Stimulated activated CD4-positive, alpha-beta T cell treated with anti-CD3 and anti-CD28 coated beads, Interleukin-2, amount 100 ng/mL, for 24 hours (primary cell): ENCODE measurements around the gene GPR137.
"Not testable (repeated sequence)": the region's sequence is repeated elsewhere in the genome, so short reads cannot be mapped to it uniquely, and the experiment has no call there.

Experiments used
- DNase-seq, 2 donors: peaks; one replicate each; pipeline ENCODE4 v3.0.0-alpha.2; 2020

Gene GPR137, protein sequence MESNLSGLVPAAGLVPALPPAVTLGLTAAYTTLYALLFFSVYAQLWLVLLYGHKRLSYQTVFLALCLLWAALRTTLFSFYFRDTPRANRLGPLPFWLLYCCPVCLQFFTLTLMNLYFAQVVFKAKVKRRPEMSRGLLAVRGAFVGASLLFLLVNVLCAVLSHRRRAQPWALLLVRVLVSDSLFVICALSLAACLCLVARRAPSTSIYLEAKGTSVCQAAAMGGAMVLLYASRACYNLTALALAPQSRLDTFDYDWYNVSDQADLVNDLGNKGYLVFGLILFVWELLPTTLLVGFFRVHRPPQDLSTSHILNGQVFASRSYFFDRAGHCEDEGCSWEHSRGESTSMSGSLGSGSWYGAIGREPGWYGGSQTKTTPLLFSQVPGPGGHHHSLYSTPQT

DNA sequence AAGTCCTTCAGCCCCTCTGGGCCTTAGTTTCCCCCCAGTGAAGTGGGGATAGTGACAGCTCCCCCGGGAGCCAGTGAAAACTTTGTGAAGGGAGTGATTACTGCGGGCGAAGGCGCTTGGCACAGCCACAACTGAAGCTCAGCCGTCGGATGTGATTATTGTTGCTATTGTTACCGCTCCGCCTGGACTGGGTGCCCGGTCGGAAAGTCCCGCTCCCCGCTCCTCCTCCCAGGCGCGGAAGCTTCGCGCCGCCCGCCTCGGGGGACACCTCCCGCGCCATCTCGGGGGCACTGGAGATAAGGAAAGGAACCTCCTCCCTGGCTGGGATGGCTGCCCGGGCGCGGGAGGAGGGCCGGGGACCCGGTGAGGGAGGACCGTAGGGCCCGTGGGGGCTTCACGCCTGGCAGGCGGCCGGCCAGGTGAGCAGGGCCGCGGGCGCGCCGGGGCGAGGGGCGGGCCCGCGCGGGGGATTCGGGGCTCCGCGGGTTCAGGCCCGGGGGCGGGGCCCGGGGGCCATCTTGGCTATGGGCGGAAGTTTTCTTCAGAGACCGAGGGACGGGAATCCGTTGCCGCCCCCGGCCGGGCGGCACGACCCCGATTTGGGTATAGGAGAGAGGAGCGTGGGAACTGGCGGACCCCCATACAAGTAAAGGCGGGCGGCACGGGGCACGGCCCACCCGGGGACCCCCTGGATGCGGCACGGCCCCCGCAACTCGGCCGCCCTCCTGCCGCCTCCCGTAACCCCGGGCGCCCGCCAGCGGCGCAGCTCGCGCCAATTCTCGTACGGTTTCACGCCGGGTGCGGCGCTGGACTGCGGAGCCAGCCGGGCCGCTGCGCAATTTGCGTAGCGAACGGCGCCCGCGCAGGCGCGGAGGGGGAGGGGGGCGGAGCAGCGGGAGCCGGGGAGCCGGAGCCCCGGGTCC, at the start of gene GPR137:
TSS of gene GPR137 (plus strand) at position 887 of the 923 bp plus-strand sequence. CDS start 677 bp downstream, outside the sequence.
- DNase-seq: peak; percentile 93

DNA sequence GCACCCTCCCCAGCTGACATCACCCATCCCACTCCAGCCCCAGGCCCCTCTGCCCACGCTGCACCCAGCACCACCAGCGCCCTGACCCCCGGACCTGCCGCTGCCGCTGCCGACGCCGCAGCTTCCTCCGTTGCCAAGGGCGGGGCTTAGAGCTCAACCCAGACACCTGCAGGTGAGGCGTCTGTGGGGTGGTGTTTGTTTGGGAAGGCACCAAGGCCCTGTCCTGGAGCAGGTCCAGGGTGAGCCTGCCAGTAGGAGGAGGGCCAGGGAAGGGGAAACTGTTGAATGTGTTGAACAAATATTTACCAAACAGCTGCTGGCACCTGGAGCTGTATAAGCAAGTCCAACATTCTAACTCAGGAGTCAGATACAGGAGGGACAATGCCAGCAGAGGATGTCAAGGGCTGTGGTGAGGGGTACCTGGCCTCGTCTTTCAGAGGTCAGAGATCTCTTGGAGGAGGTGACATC, 48.1 kb upstream of the GPR137 start:
- DNase-seq: no peak

DNA sequence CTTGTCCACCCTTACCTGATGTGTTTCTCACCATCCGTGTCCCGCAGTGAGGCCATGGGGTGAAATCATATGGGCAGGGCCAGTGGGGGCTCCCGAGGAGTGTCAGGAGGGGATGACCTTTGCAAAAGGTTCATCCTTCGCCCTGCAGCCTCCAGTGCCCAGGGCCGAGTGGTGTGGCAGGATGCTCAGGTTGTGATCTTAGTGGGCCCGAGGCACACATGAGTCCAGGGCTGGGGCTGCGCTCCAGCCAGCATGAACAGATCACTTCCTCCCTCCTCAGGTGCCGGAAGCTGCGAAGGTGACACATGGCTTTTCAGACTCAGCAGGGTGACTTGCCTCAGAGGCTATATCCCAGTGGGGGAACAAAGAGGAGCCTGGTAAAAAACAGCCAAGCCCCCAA, 47.6 kb upstream of the GPR137 start:
- DNase-seq: no peak

DNA sequence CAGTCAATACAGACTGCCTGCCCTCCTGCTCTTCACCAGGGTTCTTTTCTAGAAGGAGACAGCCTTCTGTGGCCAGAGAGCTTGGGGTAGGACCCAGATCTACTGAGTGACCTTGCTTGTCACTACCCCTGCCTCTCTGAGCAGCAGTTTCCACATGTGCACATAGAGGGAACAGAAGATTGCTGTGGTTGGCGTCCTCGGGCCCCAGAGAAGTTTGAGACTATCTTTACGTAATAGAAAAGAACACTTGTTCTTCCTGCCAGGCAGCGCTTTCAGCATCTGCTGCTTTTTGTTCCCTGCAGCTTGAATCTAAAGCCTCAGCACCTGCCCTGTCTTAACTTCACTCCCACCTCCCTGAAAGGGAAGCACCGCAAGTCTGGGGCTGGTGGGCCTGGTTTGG, 46.6 kb upstream of the GPR137 start:
- DNase-seq: no peak

DNA sequence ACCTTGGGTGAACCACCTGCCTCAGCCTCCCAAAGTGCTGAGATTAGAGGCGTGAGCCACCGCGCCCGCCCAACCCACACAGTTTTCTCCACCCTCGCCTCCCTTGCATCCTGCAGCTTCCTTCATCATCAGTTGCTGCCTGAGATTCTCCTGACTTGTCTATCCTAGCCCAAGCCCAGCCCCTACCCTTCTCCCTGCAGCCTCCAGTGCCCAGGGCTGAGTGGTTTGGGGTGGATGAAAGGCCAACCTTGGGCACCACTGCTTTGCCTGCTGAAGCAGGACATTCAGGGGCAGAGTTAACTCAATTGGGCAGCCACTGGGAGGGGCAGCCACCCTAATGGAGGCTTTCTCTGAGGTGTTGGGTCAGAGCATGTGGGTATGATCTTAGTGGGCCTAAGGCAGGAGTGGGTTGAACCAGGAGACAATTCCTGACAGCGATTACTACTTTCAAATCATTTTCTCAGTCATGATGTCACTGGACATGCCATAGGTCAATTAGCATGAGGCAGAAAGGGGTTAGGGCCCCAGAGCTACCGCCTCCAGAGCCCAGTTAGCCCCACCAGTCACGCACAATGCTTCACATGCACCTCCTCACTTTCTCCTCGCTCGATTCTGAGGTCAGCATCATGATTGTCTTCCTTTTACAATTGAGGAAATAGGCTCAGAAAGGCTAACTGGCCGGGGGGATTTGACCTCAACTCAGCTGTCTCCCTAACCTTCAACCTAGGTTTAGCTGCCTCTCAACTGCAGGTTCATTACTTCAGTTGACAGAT, 45.8 kb upstream of the GPR137 start:
- no peak for DNase-seq

DNA sequence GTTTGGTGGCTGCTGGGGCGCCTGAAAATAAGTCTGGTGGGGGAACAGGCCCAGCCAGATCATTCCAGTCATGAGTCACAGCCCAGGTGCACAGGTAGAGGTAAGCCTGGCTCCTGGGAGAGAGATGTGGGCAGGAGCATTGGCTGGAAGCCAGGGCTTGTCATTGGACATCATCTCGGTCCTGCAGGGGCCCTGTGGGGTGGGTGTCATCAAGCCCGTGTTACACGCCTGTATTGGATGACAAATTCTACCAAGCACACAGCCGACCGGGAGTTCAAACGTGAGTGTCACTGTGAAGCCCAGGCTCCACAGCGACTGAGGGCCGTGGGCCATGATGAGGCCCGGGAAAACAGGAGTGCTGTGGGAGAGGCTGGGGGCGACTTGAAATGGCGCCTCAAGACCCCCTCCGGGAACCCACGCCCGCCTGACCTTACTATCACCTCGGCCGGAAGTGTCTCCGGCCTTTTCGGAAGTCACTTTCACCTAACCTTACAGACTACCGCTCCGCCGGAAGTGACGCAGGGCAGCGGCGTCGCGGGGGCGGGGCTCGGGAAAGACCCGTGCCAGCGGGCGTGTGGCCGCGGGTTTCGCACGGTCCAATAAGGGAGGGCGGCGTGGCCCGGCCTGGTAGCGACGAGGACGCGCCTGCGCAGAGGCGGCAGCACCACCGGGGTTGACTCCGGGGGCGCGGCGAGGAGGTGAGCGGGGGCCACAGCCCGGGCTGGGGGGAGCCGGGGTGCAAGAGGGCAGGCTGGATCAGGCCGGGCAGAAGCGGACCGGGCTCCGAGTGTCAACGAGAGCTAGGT, 45.0 kb upstream of the GPR137 start, which contains the start of gene FKBP2:
TSS of gene FKBP2 (plus strand) at position 661 of the 806 bp plus-strand sequence. CDS start 1,293 bp downstream, outside the sequence.
- DNase-seq: peak; percentile 97 to 98

DNA sequence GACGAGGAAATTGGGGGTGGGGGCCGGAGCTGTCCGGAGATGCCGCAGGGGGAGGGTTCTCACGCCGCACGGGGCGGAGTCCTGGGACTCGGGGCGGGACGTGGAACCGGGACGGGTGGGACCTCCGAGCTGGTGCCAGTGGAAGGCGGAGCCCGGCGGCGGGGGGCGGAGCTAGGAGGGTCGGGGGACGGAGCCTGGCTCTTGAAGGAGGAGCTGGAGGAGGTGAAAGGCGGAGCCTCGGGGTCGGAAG, 44.5 kb upstream of the GPR137 start:
- DNase-seq: peak in 1 of 2 donors; percentile 100

DNA sequence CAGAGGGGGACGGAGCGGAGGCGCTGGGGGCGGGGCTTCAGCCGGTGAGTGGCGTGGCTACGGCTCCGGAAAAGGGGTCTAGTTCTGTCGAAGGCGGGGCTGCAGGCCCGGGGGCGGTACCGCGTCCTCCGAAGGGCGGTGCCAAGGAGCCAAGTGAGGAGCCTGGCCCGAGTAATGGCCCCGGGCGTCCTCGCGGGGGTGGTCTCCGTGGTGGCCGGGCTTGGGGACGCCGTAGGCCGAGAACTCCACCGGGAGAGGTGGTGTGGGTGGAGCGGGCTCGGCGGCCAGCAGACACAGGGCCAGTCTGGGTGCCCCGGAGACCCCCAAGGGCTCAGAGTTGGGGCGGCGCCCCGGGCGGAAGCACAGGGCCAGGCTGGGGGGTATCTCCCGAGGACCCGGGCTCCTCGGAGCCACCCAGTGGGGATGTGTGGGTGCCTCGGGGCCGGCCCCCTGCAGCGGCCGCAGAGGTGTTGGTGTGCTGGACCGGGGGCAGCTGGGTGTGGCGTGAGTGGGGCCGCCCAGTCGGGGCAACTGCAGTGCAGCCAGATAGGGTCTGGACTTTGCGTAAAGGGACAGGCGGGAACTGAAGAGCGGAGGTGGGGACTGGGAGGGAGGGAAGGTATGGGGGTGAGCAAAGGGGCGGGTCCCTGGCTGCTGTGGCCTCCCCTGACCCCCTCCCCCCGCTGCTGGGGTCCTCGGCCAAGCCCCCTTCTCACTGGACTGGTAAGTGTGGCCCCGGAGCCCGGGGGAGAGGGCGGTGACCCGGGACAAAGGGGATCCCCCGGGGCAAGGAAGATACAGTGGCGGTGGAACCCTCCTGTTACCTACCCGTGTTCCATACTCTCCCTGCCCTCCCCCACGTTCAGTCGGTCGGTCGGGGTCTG, 43.9 kb upstream of the GPR137 start:
- peak in 1 of 2 donors; percentile 100 for DNase-seq

DNA sequence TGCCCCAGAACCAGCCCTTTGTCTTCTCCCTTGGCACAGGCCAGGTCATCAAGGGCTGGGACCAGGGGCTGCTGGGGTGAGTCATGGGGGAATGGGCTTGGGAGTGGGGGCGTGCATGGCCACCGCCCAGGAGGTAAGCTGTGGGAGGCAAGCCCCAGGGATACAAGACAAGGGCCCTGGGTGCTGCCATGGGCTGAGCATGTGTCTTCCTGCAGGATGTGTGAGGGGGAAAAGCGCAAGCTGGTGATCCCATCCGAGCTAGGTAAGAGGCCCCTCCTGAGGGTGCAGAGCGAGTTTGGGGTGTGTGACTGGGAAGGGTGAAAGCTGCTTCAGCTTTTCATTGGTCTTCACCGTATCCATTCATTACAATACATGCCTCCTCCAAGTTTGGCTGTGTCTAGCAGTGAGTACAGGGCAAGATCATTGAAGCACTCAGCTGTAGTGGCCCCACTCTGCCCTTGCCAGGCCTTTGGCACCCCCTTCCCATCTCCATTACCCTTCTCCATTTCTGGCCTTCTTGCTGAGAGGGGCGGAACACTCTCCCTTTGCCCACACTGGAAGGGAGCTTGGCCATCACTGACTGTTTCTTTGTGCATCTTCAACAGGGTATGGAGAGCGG, 42.3 kb upstream of the GPR137 start:
- no peak for DNase-seq

DNA sequence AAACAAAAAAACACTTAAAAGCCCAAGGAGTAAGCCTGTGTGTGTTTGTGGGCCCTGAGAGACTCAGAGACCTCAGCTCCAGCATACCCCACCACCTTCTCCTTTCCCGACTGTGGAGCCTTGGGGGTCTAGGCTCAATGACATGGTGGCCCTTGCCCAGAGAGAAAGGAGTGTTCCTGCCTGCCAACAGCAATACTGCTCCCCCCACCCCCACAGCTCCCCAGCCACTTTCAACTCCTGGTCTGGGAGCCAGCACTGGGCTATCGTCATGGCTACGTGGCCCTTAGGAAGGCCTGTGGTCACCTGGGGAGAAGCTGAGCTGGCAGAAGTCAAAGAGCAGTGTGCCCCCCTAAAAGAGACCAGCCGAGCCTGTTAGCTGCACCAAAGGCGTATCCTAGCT, 41.5 kb upstream of the GPR137 start:
- DNase-seq: no peak

DNA sequence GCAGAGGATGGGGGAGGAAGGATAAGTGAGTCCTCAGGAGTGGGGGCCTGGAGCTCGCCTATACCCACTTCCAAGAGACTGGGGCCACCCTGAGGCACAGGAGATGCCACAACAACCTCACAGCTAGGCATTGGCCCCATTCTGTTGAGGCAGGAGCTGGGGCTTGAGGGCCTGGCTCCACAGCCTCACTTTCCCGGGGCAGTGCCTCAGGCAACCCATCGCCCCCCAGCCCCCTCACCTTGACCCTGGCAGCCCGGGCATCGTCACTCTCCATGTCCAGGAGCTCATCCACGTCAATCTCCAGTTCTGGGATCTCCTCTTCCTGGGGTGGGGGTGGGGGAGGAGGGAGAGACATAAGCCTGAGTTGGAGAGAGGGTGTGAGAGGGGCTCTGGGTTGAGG, 40.7 kb upstream of the GPR137 start:
- no peak for DNase-seq

DNA sequence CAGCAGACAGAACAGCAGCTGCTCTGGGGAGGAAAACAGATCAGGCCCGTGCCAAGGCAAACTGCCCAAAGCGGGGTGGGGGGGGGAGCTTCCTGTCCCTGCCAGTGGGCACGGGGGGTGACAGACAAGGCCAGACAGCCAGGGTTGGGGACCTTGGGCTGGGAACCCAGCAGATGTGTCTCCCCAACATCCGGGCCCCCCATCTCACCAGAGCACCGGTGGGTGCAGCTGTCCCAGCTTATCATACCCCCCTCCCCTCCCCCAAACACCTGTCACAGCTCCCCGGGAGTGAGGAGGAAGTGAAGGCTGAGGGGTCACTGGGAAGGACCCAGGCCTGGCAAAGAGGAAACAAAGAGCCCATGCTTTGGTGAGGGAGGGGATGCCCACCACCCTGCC, 40.2 kb upstream of the GPR137 start:
- peak in 1 of 2 donors; percentile 34 for DNase-seq

DNA sequence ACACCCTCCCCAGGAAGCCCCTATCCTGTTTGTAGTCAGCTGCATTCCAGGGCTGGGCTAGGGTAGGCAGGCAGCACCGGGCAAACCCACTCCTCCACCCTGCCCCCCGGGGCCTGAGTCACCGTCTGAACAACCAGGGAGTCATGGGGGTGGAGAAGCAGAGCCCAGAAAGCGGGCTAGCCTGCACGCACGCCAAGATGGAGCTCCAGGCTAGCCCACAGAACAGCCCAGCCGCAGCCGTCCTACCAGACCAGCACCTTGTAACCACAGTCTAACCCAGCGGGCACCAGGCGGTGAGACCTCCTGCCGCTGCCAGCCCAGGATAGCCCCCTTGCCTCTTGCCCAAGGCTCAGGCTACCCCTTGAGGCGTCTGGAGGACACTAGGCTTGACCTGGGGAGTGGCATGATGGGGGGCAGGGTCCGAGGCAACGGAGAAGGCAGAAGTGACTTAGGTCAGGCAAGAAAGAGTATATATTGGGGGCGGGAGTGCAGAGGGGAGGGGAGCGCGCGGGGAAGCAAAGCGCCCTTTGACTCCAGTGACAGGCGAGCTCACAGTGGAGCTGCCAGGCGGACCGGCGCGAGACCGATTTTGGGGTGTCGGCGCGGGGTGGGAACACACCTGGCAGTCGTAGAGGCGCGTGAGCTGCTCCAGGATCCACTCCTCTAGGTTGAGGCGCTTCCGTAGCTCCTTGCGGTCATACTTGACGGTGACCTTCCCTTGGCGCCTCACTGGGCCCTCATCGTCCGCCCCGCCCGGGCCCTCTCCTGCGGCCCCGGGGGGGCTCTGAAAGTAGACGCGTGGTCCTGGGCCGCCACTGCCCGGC, 39.6 kb upstream of the GPR137 start:
- peak; percentile 83 to 85 for DNase-seq

DNA sequence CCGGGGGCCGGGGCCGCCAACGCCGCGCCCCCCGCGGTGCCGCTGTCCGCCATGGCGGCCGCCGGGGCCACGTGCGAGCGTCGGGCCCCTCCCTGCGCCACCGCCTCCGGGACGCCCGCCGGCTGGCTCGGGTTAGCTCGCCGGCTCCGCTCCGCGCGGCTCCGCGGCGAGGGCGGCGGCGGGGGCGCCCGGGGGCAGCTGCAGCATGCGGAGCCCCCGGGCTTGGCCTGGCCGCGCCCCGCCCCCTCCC, 39.1 kb upstream of the GPR137 start:
- not testable (repeated sequence) for DNase-seq

DNA sequence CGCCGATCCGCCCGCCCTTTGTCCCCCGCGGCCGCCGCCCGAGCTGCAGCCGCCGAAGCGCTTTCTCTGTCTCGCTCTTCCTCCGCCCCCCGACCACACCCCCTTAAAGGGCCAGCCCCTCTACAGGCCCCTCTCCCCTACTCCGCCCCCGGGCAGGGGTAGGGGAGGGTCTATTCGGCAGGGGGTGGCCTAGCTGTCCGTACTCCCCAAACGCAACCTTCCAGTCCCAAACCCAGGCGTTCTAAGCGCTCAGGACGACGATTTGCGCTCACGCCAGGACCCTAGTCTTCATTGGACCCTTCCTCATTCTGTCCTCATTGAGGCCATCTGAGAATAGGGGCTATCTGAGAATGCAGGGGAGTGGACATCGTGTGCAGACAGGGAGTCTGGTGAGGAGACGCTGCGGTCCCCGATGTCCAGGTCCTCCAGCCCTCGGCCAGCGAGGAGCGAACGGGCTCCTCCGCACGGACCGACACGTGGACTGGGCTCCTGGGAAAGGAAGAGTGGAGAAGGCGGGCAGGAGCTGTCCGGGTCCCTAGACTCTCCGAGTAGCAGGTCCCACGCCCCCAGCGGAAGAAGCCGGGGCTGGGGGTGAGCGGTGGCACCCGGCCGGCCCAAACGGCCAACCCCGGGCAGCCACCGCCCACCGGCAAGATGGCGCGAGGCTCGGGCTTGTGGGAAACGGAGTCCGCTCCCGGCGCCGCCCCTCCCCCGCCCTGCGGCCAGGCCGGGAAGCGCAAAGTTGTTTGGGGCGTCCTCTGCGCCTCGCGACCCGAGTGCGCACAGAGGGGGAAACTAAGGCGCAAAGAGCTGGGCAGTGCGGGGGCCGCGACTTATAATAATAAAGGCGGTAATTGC, 38.5 kb upstream of the GPR137 start, which contains the start of gene PPP1R14B:
TSS of gene PPP1R14B (minus strand) at position 73 of the 858 bp plus-strand sequence. CDS start 270 bp downstream, outside the sequence.
- DNase-seq: peak; percentile 88 to 89

DNA sequence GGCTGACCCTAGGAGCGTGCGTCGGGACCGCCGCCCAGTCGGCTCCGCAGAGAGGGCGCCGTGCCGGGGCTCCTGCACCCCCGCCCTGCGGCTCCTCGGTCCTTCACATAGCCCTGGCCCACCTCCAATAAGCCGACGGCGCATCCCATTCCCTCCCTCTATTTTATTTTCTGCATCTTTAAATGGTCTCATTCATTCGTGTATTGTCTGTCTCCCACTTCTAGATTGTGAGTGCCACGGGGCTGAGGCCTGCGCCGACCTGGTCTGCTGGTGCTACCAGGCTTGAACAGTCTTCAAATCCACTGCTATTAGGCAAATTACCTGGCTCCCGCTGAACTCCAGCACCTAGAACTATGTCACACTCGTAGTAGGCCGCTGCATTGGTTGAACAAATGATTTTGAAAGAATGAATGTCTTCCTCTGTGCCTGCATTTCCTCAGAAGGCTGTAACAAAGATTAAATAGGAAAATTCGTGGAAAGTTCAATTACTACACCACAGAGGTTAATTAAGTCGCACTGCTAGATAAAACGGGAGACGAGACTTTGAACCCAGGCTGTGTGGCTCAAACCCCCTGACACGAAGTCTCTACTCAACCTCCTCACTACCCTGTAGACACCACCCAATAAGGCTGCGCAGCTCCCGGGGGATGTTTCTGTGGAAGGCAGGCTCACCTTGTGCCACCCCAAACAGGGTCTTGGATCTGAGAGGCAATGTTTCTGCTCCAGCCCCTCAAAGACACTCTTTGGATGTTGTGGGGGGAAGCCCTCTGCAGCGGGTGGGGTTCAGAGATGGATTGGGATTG, 37.7 kb upstream of the GPR137 start:
- no peak for DNase-seq

DNA sequence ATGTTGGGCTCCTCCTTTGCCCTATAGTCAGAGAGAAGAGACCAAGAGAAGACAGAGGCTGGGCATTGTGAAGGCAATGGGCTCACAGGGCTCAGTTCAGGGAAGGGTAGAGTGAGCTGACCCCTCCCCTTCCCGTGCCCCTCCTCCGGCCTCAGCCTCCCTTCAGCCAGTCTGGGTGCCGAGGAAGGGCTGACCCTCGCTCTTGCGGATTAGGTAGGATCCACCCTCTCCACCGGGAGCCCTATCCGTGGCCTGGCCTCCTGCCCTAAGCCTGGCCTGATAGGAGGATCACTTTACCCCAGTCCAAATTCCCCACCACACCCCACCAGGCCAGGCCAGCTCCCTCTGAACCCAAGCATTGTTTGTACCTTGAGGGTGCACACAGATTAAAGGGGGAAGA, 37.1 kb upstream of the GPR137 start:
- no peak for DNase-seq

DNA sequence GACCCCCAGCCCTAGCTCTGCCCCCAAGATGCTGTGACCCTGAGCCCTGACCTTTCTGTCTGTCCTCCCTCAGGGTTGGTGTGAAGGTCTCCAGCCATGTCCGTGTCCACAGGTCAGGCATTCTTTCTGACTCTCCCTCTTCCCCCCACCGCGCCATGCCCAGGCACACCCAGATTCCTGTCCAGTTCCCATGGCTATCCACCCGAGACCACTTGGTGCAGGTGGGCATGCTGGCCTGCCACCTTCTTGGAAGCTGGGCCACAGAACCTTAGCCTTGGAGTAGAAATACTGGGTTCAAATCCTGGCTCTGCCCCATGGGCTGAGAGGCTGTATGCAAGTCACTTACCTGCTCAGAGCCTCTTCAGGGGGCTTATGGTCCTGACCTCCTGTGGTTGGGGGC, 36.6 kb upstream of the GPR137 start:
- no peak for DNase-seq
